SK-N-DZ (cell line): ENCODE measurements around the gene RRP12. TPM values are rescaled to one million over a fixed set of nuclear protein-coding genes. Genes with fewer than 3 reads are reported as not detected.
"Not testable (repeated sequence)": the region's sequence is repeated elsewhere in the genome, so short reads cannot be mapped to it uniquely, and the experiment has no call there.

Source experiments
- DNase-seq: peaks from one replicate; pipeline ENCODE4 v3.0.0-alpha.2; 2015; ENCODE audit warnings: low spot score
- polyA plus RNA-seq, 2 experiments: library from polyadenylated mRNA; depleted of rRNA; stranded (reverse); fragments of >200 nt; gene quantifications; 2 replicates each; pipeline ENCODE4 v1.2.3, GENCODE V29; 2014

RRP12 gene, protein sequence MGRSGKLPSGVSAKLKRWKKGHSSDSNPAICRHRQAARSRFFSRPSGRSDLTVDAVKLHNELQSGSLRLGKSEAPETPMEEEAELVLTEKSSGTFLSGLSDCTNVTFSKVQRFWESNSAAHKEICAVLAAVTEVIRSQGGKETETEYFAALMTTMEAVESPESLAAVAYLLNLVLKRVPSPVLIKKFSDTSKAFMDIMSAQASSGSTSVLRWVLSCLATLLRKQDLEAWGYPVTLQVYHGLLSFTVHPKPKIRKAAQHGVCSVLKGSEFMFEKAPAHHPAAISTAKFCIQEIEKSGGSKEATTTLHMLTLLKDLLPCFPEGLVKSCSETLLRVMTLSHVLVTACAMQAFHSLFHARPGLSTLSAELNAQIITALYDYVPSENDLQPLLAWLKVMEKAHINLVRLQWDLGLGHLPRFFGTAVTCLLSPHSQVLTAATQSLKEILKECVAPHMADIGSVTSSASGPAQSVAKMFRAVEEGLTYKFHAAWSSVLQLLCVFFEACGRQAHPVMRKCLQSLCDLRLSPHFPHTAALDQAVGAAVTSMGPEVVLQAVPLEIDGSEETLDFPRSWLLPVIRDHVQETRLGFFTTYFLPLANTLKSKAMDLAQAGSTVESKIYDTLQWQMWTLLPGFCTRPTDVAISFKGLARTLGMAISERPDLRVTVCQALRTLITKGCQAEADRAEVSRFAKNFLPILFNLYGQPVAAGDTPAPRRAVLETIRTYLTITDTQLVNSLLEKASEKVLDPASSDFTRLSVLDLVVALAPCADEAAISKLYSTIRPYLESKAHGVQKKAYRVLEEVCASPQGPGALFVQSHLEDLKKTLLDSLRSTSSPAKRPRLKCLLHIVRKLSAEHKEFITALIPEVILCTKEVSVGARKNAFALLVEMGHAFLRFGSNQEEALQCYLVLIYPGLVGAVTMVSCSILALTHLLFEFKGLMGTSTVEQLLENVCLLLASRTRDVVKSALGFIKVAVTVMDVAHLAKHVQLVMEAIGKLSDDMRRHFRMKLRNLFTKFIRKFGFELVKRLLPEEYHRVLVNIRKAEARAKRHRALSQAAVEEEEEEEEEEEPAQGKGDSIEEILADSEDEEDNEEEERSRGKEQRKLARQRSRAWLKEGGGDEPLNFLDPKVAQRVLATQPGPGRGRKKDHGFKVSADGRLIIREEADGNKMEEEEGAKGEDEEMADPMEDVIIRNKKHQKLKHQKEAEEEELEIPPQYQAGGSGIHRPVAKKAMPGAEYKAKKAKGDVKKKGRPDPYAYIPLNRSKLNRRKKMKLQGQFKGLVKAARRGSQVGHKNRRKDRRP (N-terminal part only)
- polyA plus RNA-seq (2014; cell fraction: cytosol; rRNA removed) = 29.5 and 32.1 TPM in 2 replicates
- 55.4 and 56.7 TPM in 2 replicates for polyA plus RNA-seq (2014; cell fraction: nucleus; rRNA removed)

DNA sequence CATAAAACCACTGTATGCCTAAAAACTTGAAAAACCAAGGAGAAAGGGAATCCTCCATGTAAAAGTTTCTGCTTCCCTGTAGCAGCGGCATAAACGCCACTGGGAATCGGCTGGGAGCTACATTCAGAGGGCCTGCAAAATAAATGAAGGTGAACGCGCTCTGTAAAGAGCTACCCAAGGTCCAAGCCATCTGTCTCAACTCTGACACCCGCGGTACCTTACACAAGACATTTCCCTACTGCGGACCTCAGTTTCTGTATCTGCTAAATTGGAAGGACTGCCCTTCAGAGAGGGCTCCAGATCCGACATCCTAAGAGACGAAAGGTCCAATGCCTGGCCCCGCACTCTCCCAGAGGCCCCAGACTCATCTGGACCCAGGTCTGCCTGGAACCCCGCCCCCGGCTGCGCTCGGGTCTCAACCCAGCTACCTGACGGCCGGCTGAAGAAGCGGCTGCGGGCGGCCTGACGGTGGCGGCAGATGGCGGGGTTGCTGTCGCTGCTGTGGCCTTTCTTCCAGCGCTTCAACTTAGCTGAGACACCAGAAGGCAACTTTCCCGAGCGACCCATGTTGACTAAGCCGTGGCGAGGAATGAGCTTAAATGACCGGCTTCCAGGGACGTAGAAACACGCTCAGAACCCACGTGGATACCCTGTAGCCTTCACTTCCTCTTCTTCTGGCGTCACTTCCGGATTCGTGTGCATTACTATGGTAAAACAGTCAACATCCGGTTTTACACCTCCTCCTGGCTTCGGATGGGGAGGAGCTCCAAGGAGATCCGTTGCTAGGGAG is at the start of gene RRP12:
RRP12 (minus strand) TSS at position 676 of the 790 bp plus-strand sequence; CDS start at position 567, 109 bp downstream.
- DNase-seq = peak; percentile 98

DNA sequence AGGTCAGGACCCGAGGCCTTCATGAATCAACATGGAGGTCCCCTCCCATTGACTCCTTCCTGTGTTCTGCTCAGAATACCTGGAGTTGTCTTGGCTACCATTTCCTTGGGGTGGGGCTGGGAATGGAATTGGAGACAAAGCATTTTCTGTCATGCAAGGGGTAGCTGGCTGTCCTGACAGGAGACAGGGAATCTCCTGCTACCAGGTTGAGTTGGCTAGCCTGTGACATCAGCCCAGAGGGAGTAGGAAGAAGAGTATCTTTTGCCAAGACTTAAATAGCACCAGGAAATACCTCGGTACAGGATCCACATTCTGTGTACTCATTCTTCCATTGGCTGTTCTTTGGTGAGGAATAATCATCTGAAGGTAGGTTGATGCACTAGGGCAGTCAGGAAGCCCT is 49.7 kb upstream of the RRP12 start:
- no peak for DNase-seq

- DNase-seq = peak; percentile 97
Measured at GRCh38 chr10:97445722-97446639, 44.8 kb upstream of the RRP12 start, which contains the start of the genes EXOSC1 and ZDHHC16. Gene EXOSC1, minus strand, starts transcription at chr10:97446006. Its CDS starts 21 bp downstream, at chr10:97445985. Gene ZDHHC16, plus strand, starts transcription at chr10:97446175. Its CDS starts 5,501 bp downstream, at chr10:97451676.

DNA sequence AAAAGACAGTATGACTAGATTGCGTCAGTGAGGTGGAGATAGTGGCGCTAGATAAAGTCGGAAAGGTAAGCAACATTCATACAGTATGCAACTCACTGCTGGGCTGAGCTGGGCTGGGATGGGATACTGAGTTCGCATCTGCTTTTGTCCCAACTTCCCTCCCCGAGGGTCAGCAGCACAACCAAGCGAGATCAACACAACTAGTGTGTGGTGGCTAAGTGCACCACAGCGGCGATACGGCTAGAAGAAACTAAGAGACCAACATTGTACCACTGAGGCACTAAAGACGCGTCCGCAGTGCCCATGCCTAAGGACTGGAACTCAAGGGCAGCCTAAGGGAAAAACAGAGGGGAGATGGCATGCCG is 44.2 kb upstream of the RRP12 start:
- no peak for DNase-seq

- DNase-seq = no peak
Measured at GRCh38 chr10:97444212-97444611, 43.1 kb upstream of the RRP12 start.

DNA sequence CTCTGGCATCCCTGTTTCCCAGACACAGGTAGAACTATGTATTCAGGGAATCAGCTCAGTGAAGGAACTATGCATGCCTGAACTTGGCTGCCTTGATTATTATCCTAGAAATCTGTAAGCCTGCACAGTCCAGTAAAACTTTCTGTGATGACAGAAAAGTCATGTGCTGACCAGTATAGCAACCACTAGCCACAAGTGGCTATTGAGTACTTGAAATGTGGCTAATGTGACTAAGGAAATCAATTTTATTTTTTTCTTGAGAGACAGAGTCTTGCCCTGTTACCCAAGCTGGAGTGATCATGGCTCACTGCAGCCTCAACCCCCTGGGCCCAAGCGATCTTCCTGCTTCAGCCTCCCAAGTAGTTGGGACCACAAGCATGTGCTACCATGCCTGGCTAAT is 41.1 kb upstream of the RRP12 start:
- DNase-seq = no peak

GRCh38 chr10:97435211-97435610 is 34.1 kb upstream of the RRP12 start:
- DNase-seq = no peak

DNA sequence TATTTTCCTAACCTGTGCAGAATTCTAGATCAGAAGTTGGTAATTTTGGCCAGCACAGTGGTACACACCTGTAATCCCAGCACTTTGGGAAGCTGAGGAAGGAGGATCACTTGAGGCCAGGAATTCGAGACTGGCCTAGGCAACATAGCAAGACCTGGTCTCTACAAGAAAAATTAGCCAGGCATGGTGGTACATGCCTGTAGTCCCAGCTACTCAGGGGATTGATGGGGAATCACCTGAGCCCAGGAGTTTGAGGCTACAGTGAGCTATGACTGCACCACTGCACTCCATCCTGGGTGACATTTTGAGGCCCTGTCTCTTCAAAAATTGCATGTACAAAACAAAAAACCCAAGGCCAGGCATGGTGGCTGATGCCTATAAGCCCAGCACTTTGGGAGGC is 33.4 kb upstream of the RRP12 start:
- DNase-seq = no peak

GRCh38 chr10:97434055-97434454 is 32.9 kb upstream of the RRP12 start:
- DNase-seq = no peak

- DNase-seq = no peak
Measured at GRCh38 chr10:97428572-97428981, 27.4 kb upstream of the RRP12 start.

DNA sequence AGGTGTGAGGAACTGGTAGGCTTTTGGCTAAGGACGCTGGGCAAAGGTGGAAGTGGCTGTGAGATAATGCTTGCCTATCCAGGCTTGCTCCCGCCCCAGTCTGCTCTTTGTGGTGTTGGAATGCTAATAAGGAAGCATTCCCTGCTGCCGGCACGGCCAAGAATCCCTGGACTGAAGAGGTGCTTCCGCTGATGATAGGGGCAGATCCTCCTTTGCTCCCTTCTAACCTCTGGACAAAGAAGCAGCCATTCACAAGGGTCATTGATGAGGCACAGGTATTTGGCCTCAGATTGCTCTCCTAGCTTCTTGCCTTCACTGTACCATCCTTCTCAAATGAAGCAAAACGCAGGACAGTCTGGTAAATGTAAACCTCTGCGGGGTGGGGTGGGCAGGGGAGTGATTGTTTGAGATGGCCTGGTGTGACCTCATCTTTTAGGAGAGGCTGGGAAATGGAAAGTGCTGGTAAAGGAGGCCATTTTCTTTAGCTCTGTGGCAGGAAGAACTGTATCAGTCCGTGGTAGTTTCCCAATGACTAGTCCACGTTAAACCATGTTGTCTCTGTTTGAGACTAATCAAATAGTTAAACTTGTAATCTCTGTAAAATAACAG is 26.5 kb upstream of the RRP12 start:
- no peak for DNase-seq

DNA sequence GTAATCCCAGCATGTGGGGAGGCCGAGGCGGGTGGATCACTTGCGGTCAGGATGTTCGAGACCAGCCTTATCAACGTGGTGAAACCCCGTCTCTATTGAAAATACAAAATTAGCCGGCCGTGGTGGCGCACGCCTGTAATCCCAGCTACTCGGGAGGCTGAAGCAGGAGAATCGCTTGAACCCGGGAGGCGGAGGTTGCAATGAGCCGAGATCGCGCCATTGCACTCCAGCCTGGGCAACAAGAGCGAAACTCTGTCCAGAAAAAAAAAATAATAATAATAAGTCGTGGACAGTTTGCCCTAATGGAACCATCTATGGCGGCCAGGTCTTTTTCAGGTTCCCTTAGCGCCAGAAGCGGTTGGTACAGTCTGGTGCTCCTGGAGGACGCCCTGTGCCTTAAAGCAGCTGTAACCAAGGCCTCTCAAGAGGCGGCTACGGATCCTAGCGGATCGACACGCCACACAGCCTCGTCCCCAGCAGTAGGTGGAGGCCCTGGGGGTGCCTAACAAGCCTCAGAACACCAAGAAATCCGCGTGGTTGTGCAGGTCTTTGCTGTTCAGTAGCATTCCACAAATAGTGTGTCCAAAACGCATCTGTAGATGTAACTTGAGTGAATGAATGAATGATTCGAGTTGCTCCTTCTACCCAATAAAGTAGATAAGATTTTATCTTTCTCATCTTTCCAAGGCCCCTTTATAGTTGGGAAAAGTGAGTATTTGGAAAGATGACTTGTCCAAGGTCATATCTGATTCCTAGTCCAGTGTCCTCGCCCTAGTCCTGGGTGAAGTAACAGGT is 25.8 kb upstream of the RRP12 start:
- DNase-seq = no peak

GRCh38 chr10:97425964-97426775 is 25.0 kb upstream of the RRP12 start, which contains the start of gene PGAM1:
Gene PGAM1, plus strand, starts transcription at chr10:97426191. Its CDS starts 117 bp downstream, at chr10:97426308.
- peak; percentile 95 for DNase-seq

DNA sequence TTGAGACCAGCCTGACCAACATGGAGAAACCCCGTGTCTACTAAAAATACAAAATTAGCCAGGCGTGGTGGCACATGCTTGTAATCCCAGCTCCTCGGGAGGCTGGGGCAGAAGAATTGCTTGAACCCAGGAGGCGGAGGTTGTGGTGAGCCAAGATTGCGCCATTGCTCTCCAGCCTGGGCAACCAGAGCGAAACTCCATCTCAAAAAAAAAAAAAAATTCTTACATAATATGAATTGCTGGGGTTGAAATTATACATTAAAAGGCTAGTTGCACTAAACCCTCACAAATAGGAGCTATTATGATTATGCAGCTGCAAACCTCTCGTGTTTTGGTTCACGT is 22.6 kb upstream of the RRP12 start:
- not testable (repeated sequence) for DNase-seq

GRCh38 chr10:97416565-97416964 is 15.4 kb upstream of the RRP12 start:
- DNase-seq = no peak

- no peak for DNase-seq
Measured at GRCh38 chr10:97412891-97413304, 11.8 kb upstream of the RRP12 start.

DNA sequence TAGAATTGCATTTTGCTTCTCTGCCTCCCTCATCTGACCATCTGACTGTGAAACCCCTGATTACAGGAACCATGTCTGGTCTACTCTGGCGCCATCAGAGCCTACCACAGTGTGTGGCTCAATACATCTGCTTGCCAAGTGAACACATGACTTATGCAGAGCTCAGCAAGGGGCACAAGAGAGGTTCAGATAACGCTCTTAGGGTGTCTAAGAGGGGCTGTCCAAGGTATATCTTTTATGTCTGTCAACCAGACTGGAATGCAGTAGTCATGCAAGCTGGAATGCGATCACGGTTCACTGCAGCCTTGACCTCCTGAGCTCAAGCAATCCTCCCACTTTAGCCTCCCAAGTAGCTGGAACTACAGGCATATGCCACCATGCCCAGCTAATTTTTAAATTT is 10.3 kb upstream of the RRP12 start:
- no peak for DNase-seq
